ENCODE results near the gene A1BG. TPM values are rescaled to one million over a fixed set of nuclear protein-coding genes. Genes with fewer than 3 reads are reported as not detected.
A peak's percentile ranks its signal among the peaks of the same experiment; 100 is the strongest.

The A1BG gene
- total and polyA plus RNA-seq, 2 of the 13 experiments (the other 11 are each of a cell fraction or from before 2014, with no cell fraction given) = 14.7 to 41.4 TPM

- peak; percentile 91 for TF ChIP-seq ZNF687 (CRISPR knock-in tag; IDR thresholded peaks at IDR 0.05)
- TF ChIP-seq CAMTA2 (CRISPR knock-in tag; IDR thresholded peaks at IDR 0.05; ENCODE audit: borderline replicate concordance) = no peak; the same call in 1 of the 2 replicates
- no peak for TF ChIP-seq SMAD1 (CRISPR knock-in tag; IDR thresholded peaks at IDR 0.05; ENCODE audit: borderline replicate concordance, low read depth)
- TF ChIP-seq POLR2AphosphoS2 (IDR thresholded peaks at IDR 0.05; ENCODE audit: low read depth, low read length) = no peak
- peak; percentile 61; the same call in 1 of the 2 replicates for TF ChIP-seq ZNF782 (CRISPR knock-in tag; IDR thresholded peaks at IDR 0.05; ENCODE audit: borderline replicate concordance)
- no peak for TF ChIP-seq HHEX (CRISPR knock-in tag; IDR thresholded peaks at IDR 0.05)
- TF ChIP-seq ZNF891 (CRISPR knock-in tag; IDR thresholded peaks at IDR 0.05) = peak; percentile 37
- TF ChIP-seq ZNF414 (CRISPR knock-in tag; IDR thresholded peaks at IDR 0.05) = peak; percentile 79; the same call in 1 of the 2 replicates
- TF ChIP-seq THYN1 (CRISPR knock-in tag; IDR thresholded peaks at IDR 0.05; ENCODE audit: borderline replicate concordance, low read depth) = no peak
- peak; percentile 72; the same call in 1 of the 2 replicates for TF ChIP-seq ZNF709 (CRISPR knock-in tag; IDR thresholded peaks at IDR 0.05)
- TF ChIP-seq TAF1 (CRISPR knock-in tag; IDR thresholded peaks at IDR 0.05) = peak; percentile 93
- TF ChIP-seq ZNF646 (CRISPR knock-in tag; IDR thresholded peaks at IDR 0.05) = no peak
- TF ChIP-seq WIZ (CRISPR knock-in tag; IDR thresholded peaks at IDR 0.05) = 0 out of 2 replicates have a peak, but pooled peaks have one; percentile 7
- TF ChIP-seq REXO4 (CRISPR knock-in tag; IDR thresholded peaks at IDR 0.05; ENCODE audit: borderline replicate concordance) = no peak
- TF ChIP-seq ZBTB44 (CRISPR knock-in tag; IDR thresholded peaks at IDR 0.05) = 0 out of 2 replicates have a peak, but pooled peaks have one; percentile 9
Observed at GRCh38 chr19:58362272-58362994, 9.1 kb upstream of the A1BG start, which contains the start of gene ZNF497 (continued).
